ENCODE data around the gene POGK. TPM values are rescaled to one million over a fixed set of nuclear protein-coding genes. Genes with fewer than 3 reads are reported as not detected.

Gene POGK
- total RNA-seq, 1 donor from 2014 or later = 45.8 TPM

- no peak overlapping the region for H3K4me3 ChIP-seq (ENCODE audit: low read depth, low read length)
- H3K27me3 ChIP-seq (ENCODE audit: control insufficient read depth, insufficient read depth, low read length) = no peaks in the 10 kb centered on the region
- no peak for TF ChIP-seq CTCF (IDR thresholded peaks at IDR 0.05; ENCODE audit: insufficient read depth, low read length, poor library complexity, severe bottlenecking)
- no peaks in the 10 kb centered on the region for H3K36me3 ChIP-seq (ENCODE audit: control insufficient read depth, insufficient read depth, low read length)
- DNase-seq (ENCODE audit: low read depth) = no peak
Measured at GRCh38 chr1:166859597-166859996, 20.3 kb downstream of the POGK start.

GRCh38 chr1:166865926-166866325, 26.7 kb downstream of the POGK start:
- no peak overlapping the region for H3K4me3 ChIP-seq (ENCODE audit: low read depth, low read length)
- H3K36me3 ChIP-seq (ENCODE audit: control insufficient read depth, insufficient read depth, low read length) = no peaks in the 10 kb centered on the region
- no peak for TF ChIP-seq CTCF (IDR thresholded peaks at IDR 0.05; ENCODE audit: insufficient read depth, low read length, poor library complexity, severe bottlenecking)
- no peak for DNase-seq (ENCODE audit: low read depth)
- no peaks in the 10 kb centered on the region for H3K27me3 ChIP-seq (ENCODE audit: control insufficient read depth, insufficient read depth, low read length)

- no peak for DNase-seq (ENCODE audit: low read depth)
- H3K27me3 ChIP-seq (ENCODE audit: control insufficient read depth, insufficient read depth, low read length) = no peaks in the 10 kb centered on the region
- TF ChIP-seq CTCF (IDR thresholded peaks at IDR 0.05; ENCODE audit: insufficient read depth, low read length, poor library complexity, severe bottlenecking) = no peak
- no peaks in the 10 kb centered on the region for H3K36me3 ChIP-seq (ENCODE audit: control insufficient read depth, insufficient read depth, low read length)
- no peak overlapping the region for H3K4me3 ChIP-seq (ENCODE audit: low read depth, low read length)
Measured at GRCh38 chr1:166868639-166869038, 29.4 kb downstream of the POGK start.

GRCh38 chr1:166869318-166870099, 30.2 kb downstream of the POGK start:
- Histone ChIP-seq H3K27me3 (ENCODE audit: control insufficient read depth, insufficient read depth, low read length) (no peaks in the 10 kb centered on the region), H3K36me3 (ENCODE audit: control insufficient read depth, insufficient read depth, low read length) (no peaks in the 10 kb centered on the region), H3K4me3 (ENCODE audit: low read depth, low read length) (no peak overlapping the region)
- no peak for DNase-seq (ENCODE audit: low read depth)
- TF ChIP-seq CTCF (IDR thresholded peaks at IDR 0.05; ENCODE audit: insufficient read depth, low read length, poor library complexity, severe bottlenecking) = no peak

GRCh38 chr1:166870584-166870983, 31.3 kb downstream of the POGK start:
- no peak for DNase-seq (ENCODE audit: low read depth)
- H3K36me3 ChIP-seq (ENCODE audit: control insufficient read depth, insufficient read depth, low read length) = no peaks in the 10 kb centered on the region
- no peak overlapping the region for H3K4me3 ChIP-seq (ENCODE audit: low read depth, low read length)
- no peaks in the 10 kb centered on the region for H3K27me3 ChIP-seq (ENCODE audit: control insufficient read depth, insufficient read depth, low read length)
- no peak for TF ChIP-seq CTCF (IDR thresholded peaks at IDR 0.05; ENCODE audit: insufficient read depth, low read length, poor library complexity, severe bottlenecking)

GRCh38 chr1:166874464-166874863, 35.2 kb downstream of the POGK start:
- Histone ChIP-seq H3K27me3 (ENCODE audit: control insufficient read depth, insufficient read depth, low read length) (no peaks in the 10 kb centered on the region), H3K4me3 (ENCODE audit: low read depth, low read length) (no peak overlapping the region), H3K36me3 (ENCODE audit: control insufficient read depth, insufficient read depth, low read length) (no peaks in the 10 kb centered on the region)
- DNase-seq (ENCODE audit: low read depth) = no peak
- TF ChIP-seq CTCF (IDR thresholded peaks at IDR 0.05; ENCODE audit: insufficient read depth, low read length, poor library complexity, severe bottlenecking) = no peak
